Naive thymus-derived CD8-positive, alpha-beta T cell (primary cell): Measurements from ENCODE around the gene KCNE5. TPM values are rescaled to one million over a fixed set of nuclear protein-coding genes. Genes with fewer than 3 reads are reported as not detected.
A peak's percentile ranks its signal among the peaks of the same experiment; 100 is the strongest.
"Not testable (repeated sequence)": the region's sequence is repeated elsewhere in the genome, so short reads cannot be mapped to it uniquely, and the experiment has no call there.

Source experiments
- ATAC-seq, 2 donors: fragments of 150-1000 bp; cut with Tn5 transposase in 1 of 2; sonication (Bioruptor Pico), chemical (Tn5 transposase) in 1 of 2; 1 replicate in 1 of 2; 2 replicates in 1 of 2; pipeline ENCODE4 v1.10.0; 2021; ENCODE audit warnings: mild to moderate bottlenecking in 2 of 2, moderate library complexity in 2 of 2
- POLR2A ChIA-PET: fragments of 350-600 bp; sonication (Branson Sonifier 250); formaldehyde crosslinking; loops from one replicate; lab custom pipeline; 2021; ENCODE audit warnings: antibody characterized with exemption; lab: Charles Lee
- DNase-seq, 10 donors: peaks; one replicate each; pipeline versions ENCODE4 v3.0.0 to v3.0.0-alpha.2; 2020 to 2022
- H3K27ac Mint-ChIP-seq, 10 donors: one replicate each; pipeline ENCODE4 v1.8.0; 2020 to 2022; ENCODE audit warnings: mild to moderate bottlenecking in 10 of 10, mixed read lengths in 10 of 10, moderate library complexity in 4 of 10, inconsistent platforms in 1 of 10
- H3K27me3 Mint-ChIP-seq, 5 donors: one replicate each; pipeline ENCODE4 v1.8.0; 2021 to 2022; ENCODE audit warnings: mixed read lengths in 5 of 5
- H3K36me3 Mint-ChIP-seq, 3 donors: one replicate each; pipeline ENCODE4 v1.8.0; 2020 to 2022; ENCODE audit warnings: mixed read lengths in 3 of 3, mild to moderate bottlenecking in 2 of 3, inconsistent platforms in 1 of 3
- H3K4me1 Mint-ChIP-seq, 4 donors: one replicate each; pipeline ENCODE4 v1.8.0; 2021 to 2022; ENCODE audit warnings: mixed read lengths in 4 of 4
- H3K4me3 Mint-ChIP-seq, 10 donors: one replicate each; pipeline ENCODE4 v1.8.0; 2020 to 2022; ENCODE audit warnings: mild to moderate bottlenecking in 10 of 10, mixed read lengths in 10 of 10, moderate library complexity in 6 of 10, inconsistent platforms in 1 of 10
- H3K9me3 Mint-ChIP-seq, 9 donors: one replicate each; pipeline ENCODE4 v1.8.0; 2020 to 2022; ENCODE audit warnings: mixed read lengths in 9 of 9, mild to moderate bottlenecking in 3 of 9, inconsistent platforms in 1 of 9, moderate library complexity in 1 of 9
- polyA plus RNA-seq, 3 donors: library from polyadenylated mRNA; unstranded; fragments of 300-500 nt; fragmentation: Illumina TruSeq; gene quantifications; one replicate each; pipeline ENCODE4 v1.2.3, GENCODE V29; 2021
- total RNA-seq, 8 experiments: library from RNA in 2 of 8; stranded (reverse) in 2 of 8; gene quantifications; one replicate each; pipeline ENCODE4 v1.2.3 and lab custom pipeline; 2021 to 2026

Gene KCNE5
- total and polyA plus RNA-seq, 5 experiments from 2014 or later: 0.23 to 0.25 TPM; not detected in 3

DNA sequence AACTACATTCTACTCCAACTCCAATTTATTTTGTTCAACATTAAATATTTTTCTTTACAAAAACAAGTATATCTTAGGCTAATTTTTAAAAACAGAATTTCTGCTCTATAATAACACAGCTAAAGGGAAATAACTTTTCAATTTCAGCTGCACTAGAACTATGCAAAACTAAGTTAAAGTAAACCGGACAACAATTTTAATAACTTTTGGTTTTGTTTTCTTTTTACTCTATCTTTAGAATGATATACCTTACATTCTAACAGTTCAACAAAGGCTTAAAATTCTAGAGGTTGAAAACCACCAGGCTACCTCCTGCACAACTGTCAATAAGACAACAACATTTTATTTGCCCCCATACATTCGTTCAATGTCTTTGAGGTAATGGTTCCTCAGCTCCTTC, 18.7 kb upstream of the KCNE5 start:
- ATAC-seq (no peak), DNase-seq (no peak)
- Mint-ChIP-seq H3K36me3 (peaks cover 5 to 22% (median 9%) of the 10 kb centered on the region in 3 donors), H3K9me3 (peaks cover 0 to 3% (median 0%) of the 10 kb centered on the region in 9 donors), H3K4me3 (no peak overlapping the region), H3K4me1 (peaks cover 0 to 6% (median 2%) of the 10 kb centered on the region in 4 donors), H3K27ac (no peak overlapping the region), H3K27me3 (no peaks in the 10 kb centered on the region)
- POLR2A ChIA-PET: no interaction called here

DNA sequence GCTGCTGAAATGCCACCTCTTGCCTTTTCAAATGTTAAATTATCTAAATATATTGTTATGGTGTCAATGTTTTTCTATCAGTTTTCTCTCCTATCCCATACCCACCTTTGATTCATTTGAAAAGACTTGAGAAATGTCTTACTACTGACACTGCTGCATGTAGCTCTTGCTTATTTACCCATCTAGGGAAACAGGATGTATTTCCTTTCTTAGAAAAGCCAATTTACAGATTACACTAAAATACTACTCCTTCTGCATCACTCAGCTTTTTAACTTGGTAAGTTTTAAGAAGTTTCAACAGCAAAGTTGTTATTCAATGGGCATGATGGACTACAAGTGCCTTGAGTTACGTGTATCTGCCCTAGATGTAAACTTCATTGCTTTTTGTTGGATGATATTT, 13.2 kb upstream of the KCNE5 start:
- no peak overlapping the region for H3K27ac Mint-ChIP-seq
- DNase-seq (no peak), ATAC-seq (no peak)
- H3K4me1 Mint-ChIP-seq: no peaks in the 10 kb centered on the region
- H3K4me3 Mint-ChIP-seq: no peak overlapping the region
- POLR2A ChIA-PET: no interaction called here
- H3K9me3 Mint-ChIP-seq: no peaks in the 10 kb centered on the region
- peaks cover 11 to 20% (median 13%) of the 10 kb centered on the region in 3 donors for H3K36me3 Mint-ChIP-seq
- H3K27me3 Mint-ChIP-seq: no peaks in the 10 kb centered on the region

DNA sequence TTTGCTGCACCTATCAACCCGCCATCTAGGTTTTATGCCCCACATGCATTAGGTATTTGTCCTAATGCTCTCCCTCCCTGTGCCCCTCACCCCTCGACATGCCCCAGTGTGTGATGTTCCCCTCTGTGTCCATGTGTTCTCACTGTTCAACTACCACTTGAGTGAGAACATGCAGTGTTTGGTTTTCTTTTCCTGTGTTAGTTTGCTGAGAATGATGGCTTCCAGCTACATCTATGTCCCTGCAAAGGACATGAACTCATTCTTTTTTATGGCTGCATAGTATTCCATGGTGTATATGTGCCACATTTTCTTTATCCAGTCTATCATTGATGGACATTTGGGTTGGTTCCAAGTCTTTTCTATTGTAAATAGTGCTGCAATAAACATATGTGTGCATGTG, 12.5 kb upstream of the KCNE5 start:
- POLR2A ChIA-PET, DNase-seq, H3K27me3 Mint-ChIP-seq, H3K4me3 Mint-ChIP-seq, H3K9me3 Mint-ChIP-seq, H3K4me1 Mint-ChIP-seq, H3K27ac Mint-ChIP-seq, ATAC-seq: not testable (repeated sequence)
- peaks cover 11 to 17% (median 13%) of the 10 kb centered on the region in 3 donors for H3K36me3 Mint-ChIP-seq

DNA sequence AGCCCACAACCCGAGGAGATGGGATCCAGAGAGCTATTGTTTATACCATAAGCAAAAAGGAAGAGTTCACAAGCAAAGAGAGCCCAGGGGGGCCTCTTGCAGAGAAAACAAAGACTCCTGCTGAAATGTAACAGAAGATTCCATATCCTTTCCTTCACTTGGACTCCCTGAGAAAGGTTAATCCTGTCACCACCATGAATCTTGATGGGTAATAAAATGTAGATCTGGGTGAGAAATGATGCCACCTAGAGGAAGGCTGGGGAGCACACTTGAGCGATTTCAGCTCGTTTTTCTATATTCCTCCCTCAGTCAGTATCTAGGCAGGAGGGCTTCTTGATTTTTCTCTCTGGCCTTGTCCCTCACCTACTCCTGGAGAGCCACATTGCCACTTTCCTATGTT, 10.2 kb upstream of the KCNE5 start:
- no peak for DNase-seq
- ATAC-seq: no peak
- Mint-ChIP-seq H3K27ac (no peak overlapping the region), H3K27me3 (no peaks in the 10 kb centered on the region), H3K4me1 (no peaks in the 10 kb centered on the region), H3K9me3 (no peaks in the 10 kb centered on the region), H3K4me3 (no peak overlapping the region), H3K36me3 (peaks cover 9 to 13% (median 11%) of the 10 kb centered on the region in 3 donors)
- POLR2A ChIA-PET: no interaction called here

DNA sequence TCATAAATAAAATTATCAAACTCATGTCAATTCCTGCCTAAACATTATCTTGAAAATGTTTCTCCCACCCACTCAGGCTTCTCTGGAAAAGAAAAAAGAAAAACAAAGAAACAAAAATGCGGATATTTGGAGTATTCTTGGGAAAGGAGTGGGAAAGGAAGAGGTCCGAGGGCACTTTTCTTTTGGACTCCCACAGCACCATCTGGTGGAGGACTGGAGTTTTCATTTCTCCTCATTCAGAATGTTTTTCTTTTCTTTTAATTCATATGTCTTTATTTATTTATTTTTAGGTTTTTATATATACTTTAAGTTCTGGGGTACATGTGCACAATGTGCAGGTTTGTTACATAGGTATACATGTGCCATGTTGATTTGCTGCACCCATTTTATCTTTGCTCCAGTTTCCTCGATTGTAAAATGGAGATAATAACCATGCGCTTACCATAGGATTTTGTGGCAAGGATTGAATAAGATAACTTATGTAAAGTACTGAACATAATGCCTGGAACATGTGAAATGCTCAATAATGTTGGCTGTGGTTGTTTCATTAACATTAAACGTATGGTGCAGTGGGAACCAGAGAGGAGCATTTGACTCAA, 8.0 kb upstream of the KCNE5 start:
- Mint-ChIP-seq H3K27ac (no peak overlapping the region), H3K36me3 (peaks cover 0 to 3% (median 0%) of the 10 kb centered on the region in 3 donors), H3K4me1 (no peaks in the 10 kb centered on the region), H3K4me3 (no peak overlapping the region), H3K9me3 (no peaks in the 10 kb centered on the region), H3K27me3 (no peaks in the 10 kb centered on the region)
- ATAC-seq: no peak
- POLR2A ChIA-PET: no interaction called here
- DNase-seq: no peak

DNA sequence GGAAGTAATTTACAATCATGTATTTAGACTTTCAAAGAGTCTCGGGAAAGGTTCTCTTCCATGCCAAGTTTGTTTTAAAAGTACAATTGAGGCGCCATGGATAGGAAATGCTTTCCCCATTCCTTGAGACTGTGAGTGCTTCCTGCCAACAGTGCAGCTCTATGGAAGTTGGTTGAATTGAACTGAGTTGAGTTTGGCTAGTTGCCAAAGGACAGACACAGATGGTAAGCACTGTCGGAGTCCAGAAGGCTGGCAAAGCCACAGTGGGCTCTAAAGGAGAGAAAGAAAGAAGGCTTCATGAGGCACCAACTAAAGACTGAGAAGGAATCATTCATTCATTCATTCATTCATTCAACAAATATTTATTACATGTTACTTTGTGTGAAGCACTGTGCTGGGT, 4.3 kb upstream of the KCNE5 start:
- ATAC-seq (no peak), DNase-seq (no peak)
- Mint-ChIP-seq H3K4me1 (peaks cover 0 to 2% (median 0%) of the 10 kb centered on the region in 4 donors), H3K9me3 (peaks cover 0 to 2% (median 0%) of the 10 kb centered on the region in 9 donors), H3K27me3 (no peaks in the 10 kb centered on the region), H3K4me3 (no peak overlapping the region), H3K36me3 (peaks cover 0 to 3% (median 2%) of the 10 kb centered on the region in 3 donors), H3K27ac (peak overlapping the region in 1 of 10 donors; percentile 49)
- POLR2A ChIA-PET: no interaction called here

DNA sequence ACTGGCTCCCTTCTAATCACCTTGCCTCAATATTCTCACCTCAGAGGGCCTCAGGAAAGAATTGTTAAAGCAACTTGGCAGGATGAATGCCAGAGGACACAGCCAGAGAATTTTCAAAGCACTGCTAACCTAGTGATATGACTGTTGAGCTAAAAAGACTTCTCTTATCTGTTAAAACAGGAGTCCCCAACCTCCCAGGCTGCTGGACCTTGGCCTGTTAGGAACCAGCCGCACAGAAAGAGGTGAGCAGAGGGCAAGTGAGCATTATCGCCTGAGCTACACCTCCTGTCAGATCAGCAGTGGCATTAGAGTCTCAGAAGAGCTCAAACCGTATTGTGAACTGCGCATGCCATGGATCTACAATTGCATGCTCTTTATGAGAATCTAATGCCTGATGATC, 1.7 kb upstream of the KCNE5 start:
- ATAC-seq (no peak), DNase-seq (no peak)
- peaks cover 0 to 2% (median 0%) of the 10 kb centered on the region in 9 donors for H3K9me3 Mint-ChIP-seq
- H3K27ac Mint-ChIP-seq: no peak overlapping the region
- peaks cover 0 to 1% (median 0%) of the 10 kb centered on the region in 5 donors for H3K27me3 Mint-ChIP-seq
- peaks cover 0 to 5% (median 1%) of the 10 kb centered on the region in 4 donors for H3K4me1 Mint-ChIP-seq
- no peak overlapping the region for H3K4me3 Mint-ChIP-seq
- H3K36me3 Mint-ChIP-seq: peaks cover 0 to 3% (median 2%) of the 10 kb centered on the region in 3 donors
- POLR2A ChIA-PET: no interaction called here

DNA sequence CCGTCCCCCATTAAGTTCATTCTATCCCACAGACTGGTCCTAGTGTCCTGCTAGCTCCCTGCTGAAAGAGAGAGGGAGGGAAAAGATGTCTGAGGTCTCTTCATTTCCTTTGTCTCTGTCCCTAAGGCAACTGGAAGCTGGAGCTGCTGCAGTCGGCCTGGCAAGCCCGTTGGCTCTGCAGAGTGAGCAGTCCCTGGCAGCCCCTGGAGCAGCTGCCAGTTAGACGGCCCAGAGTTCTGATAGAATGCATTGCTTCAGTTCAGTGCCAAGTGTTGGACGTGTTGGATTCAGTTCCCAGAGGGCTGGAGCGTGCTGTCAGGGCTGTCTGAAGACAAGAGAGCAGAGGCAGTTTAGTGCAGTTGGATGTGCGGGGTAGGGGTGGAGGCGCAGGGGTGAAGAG, 975 bp downstream of the KCNE5 start:
- H3K36me3 Mint-ChIP-seq: peaks cover 0 to 3% (median 2%) of the 10 kb centered on the region in 3 donors
- H3K9me3 Mint-ChIP-seq: peaks cover 0 to 2% (median 0%) of the 10 kb centered on the region in 9 donors
- H3K27me3 Mint-ChIP-seq: peaks cover 0 to 1% (median 0%) of the 10 kb centered on the region in 5 donors
- H3K4me1 Mint-ChIP-seq: peaks cover 0 to 5% (median 1%) of the 10 kb centered on the region in 4 donors
- DNase-seq (no peak), ATAC-seq (no peak)
- peak overlapping the region in 1 of 10 donors; percentile 32 for H3K27ac Mint-ChIP-seq
- POLR2A ChIA-PET: no interaction called here
- no peak overlapping the region for H3K4me3 Mint-ChIP-seq

DNA sequence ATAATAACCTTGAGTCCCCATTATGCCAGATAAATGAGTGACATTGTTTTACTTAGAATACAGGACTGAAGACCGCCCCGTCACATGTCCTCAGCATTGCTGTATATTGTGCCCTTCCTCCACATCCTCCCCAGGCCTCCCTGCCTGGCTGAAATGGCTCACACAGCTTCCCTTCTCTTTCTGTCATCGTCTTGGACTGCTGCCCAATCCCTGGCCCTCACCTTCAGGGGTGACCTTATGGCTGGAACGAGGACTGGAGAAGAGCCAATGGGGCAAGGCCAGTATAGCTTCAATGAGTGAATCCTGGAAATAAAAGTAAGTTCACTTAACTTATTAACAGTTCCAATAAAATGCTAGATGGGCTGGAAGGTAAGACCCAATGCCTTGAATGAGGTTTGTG, 2.7 kb downstream of the KCNE5 start:
- Mint-ChIP-seq H3K4me3 (no peak overlapping the region), H3K27me3 (peaks cover 0 to 1% (median 0%) of the 10 kb centered on the region in 5 donors), H3K4me1 (peaks cover 0 to 5% (median 0%) of the 10 kb centered on the region in 4 donors), H3K9me3 (peaks cover 0 to 2% (median 0%) of the 10 kb centered on the region in 9 donors), H3K27ac (no peak overlapping the region), H3K36me3 (no peaks in the 10 kb centered on the region)
- DNase-seq (no peak), ATAC-seq (no peak)
- POLR2A ChIA-PET: no interaction called here

DNA sequence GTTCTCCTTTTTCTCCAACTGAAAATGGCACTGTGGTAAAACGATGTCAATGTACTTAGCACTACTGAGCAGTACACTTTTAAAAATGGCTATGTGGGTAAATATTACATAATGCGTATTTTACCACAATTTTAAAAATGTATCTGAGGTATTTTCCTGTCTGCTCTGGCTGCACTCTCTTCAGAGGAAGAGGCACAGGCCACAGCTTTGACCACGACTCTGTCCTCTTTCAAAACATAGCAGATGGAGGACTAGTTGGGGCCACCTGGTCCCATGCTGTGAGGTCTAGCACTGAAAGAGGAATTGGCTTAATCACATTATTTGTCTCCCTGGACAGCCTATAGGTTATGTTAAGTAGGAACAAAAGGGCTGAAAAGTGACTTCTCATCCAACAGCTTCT, 5.2 kb downstream of the KCNE5 start:
- Mint-ChIP-seq H3K4me1 (peaks cover 0 to 5% (median 0%) of the 10 kb centered on the region in 4 donors), H3K9me3 (no peaks in the 10 kb centered on the region), H3K27ac (no peak overlapping the region), H3K36me3 (no peaks in the 10 kb centered on the region), H3K27me3 (peaks cover 0 to 3% (median 0%) of the 10 kb centered on the region in 5 donors), H3K4me3 (no peak overlapping the region)
- POLR2A ChIA-PET: no interaction called here
- no peak for DNase-seq
- no peak for ATAC-seq

DNA sequence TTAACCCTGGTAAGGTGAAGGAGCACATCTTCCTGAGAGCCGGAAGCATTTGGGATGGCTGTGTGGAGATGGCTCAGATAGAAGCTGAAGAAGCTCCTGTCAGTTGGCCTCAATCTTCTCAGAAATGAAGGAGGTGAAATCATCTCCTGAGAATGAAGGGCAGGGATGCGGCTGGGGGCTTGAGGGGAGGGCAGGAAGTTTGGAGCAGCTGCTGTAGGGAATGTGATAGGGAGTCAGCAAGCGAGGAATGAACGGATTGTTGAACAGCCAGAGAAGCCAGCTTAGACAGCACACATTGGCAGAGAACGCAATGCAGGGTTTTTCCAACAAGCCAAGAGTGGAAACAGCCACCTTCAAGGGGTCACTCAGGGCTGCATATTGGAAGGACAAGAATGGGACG, 10.0 kb downstream of the KCNE5 start:
- POLR2A ChIA-PET: no interaction called here
- Mint-ChIP-seq H3K4me1 (no peaks in the 10 kb centered on the region), H3K9me3 (no peaks in the 10 kb centered on the region), H3K27ac (no peak overlapping the region), H3K4me3 (no peak overlapping the region), H3K27me3 (peaks cover 0 to 5% (median 0%) of the 10 kb centered on the region in 5 donors), H3K36me3 (no peaks in the 10 kb centered on the region)
- ATAC-seq: no peak
- no peak for DNase-seq

DNA sequence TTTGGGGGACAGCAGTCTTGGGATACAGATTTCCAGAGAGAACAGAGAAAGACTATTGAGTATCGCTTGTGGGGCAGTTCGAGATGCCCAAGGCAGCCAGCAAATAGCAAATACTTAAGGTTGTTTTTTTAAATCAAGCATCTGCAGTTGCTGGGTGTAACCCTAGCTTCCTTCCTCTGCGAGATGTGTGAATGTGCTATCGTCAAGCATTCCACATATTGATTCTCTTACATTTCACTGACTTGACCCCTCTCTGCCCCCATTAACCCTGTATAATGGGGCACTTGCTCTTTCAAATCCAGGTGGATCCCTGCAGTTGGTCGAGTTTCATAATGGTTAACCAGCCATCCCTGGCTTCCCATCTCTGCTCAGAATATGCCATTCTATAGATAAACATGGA, 23.5 kb downstream of the KCNE5 start:
- no peaks in the 10 kb centered on the region for H3K36me3 Mint-ChIP-seq
- DNase-seq: no peak
- no peak for ATAC-seq
- H3K27ac Mint-ChIP-seq: no peak overlapping the region
- POLR2A ChIA-PET: no interaction called here
- peaks cover 7 to 63% (median 29%) of the 10 kb centered on the region in 5 donors for H3K27me3 Mint-ChIP-seq
- no peak overlapping the region for H3K4me3 Mint-ChIP-seq
- H3K4me1 Mint-ChIP-seq: peaks cover 0 to 13% (median 3%) of the 10 kb centered on the region in 4 donors
- peaks cover 0 to 19% (median 7%) of the 10 kb centered on the region in 9 donors for H3K9me3 Mint-ChIP-seq

DNA sequence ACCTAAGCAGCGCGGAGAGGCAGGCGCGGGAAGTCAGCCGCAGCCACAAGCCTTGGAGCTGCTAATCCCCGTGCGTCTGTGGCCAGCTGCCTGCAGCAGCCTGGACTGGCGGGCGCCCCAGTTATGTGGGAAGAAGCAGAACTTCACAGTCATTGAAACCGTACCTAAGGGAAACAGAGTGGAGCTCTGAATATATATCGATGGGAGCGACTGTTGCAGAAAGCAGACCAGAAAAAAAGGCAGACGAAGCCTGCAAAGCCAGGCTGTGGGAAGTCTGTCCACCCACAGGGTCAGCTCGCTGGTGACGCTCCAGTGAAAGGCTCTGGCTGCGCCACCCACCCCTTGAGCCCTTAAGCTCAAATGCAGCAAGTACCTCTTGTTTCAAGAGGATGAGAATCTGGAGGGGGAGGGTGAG, 24.7 kb downstream of the KCNE5 start:
- H3K27ac Mint-ChIP-seq: no peak overlapping the region
- ATAC-seq: no peak
- peaks cover 0 to 9% (median 0%) of the 10 kb centered on the region in 9 donors for H3K9me3 Mint-ChIP-seq
- H3K4me1 Mint-ChIP-seq: peaks cover 0 to 13% (median 3%) of the 10 kb centered on the region in 4 donors
- H3K36me3 Mint-ChIP-seq: no peaks in the 10 kb centered on the region
- DNase-seq: no peak
- peak overlapping the region in 1 of 10 donors; percentile 36 for H3K4me3 Mint-ChIP-seq
- POLR2A ChIA-PET: no interaction called here
- peaks cover 7 to 56% (median 27%) of the 10 kb centered on the region in 5 donors for H3K27me3 Mint-ChIP-seq

DNA sequence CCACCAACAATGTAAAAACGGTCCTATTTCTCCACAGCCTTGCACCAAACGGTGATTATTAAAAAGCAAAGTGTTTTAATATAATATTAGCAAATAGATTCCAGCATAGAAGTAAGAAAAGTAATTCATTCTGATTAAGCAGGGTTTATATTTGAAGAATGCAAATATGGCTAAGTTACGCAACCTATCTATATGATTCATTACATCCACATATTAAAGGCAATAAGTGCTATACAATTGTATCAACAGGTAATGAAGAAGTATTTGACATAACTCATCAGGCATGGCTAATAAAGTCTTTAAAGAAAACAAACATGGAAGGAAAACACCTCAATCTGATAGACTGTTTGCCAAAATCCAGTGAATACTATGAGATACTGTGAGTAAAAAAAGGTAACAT, 29.0 kb downstream of the KCNE5 start:
- H3K9me3 Mint-ChIP-seq: no peaks in the 10 kb centered on the region
- H3K4me1 Mint-ChIP-seq: peaks cover 0 to 6% (median 3%) of the 10 kb centered on the region in 4 donors
- peaks cover 0 to 16% (median 7%) of the 10 kb centered on the region in 5 donors for H3K27me3 Mint-ChIP-seq
- ATAC-seq (no peak), DNase-seq (no peak)
- H3K27ac Mint-ChIP-seq: no peak overlapping the region
- no peak overlapping the region for H3K4me3 Mint-ChIP-seq
- POLR2A ChIA-PET: no interaction called here
- no peaks in the 10 kb centered on the region for H3K36me3 Mint-ChIP-seq
